ENCODE measurements around the gene PTMA.

PTMA gene

DNA sequence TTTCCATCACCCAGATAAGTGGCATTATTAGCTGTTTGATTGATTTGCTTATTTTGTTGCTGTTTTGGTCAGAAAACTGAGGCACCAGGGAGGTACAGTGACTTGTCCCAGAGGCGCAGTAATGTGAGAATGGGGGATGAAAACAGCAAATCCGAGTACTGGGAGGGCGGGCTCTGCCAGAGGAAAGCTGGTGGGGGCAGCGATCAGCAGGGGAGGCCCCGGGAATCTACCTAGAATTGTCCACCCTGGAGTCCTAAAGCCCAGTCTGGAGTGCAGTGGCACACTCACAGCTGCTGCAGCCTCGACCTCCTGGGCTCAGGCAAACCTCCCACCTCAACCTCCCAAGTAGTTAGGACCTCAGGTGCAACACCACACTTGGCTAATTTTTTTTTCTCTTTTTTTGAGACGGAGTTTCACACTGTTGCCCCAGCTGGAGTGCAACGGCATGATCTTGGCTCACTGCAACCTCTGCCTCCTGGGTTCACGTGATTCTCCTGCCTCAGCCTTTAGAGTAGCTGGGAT lies 17.0 kb upstream of the PTMA start:
- TF ChIP-seq, protein P1, sequence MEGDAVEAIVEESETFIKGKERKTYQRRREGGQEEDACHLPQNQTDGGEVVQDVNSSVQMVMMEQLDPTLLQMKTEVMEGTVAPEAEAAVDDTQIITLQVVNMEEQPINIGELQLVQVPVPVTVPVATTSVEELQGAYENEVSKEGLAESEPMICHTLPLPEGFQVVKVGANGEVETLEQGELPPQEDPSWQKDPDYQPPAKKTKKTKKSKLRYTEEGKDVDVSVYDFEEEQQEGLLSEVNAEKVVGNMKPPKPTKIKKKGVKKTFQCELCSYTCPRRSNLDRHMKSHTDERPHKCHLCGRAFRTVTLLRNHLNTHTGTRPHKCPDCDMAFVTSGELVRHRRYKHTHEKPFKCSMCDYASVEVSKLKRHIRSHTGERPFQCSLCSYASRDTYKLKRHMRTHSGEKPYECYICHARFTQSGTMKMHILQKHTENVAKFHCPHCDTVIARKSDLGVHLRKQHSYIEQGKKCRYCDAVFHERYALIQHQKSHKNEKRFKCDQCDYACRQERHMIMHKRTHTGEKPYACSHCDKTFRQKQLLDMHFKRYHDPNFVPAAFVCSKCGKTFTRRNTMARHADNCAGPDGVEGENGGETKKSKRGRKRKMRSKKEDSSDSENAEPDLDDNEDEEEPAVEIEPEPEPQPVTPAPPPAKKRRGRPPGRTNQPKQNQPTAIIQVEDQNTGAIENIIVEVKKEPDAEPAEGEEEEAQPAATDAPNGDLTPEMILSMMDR (IDR thresholded peaks at IDR 0.05; ENCODE audit: low read depth, low read length) = no peak
- H3K4me3 ChIP-seq (ENCODE audit: low read depth, low read length) = no peak overlapping the region

DNA sequence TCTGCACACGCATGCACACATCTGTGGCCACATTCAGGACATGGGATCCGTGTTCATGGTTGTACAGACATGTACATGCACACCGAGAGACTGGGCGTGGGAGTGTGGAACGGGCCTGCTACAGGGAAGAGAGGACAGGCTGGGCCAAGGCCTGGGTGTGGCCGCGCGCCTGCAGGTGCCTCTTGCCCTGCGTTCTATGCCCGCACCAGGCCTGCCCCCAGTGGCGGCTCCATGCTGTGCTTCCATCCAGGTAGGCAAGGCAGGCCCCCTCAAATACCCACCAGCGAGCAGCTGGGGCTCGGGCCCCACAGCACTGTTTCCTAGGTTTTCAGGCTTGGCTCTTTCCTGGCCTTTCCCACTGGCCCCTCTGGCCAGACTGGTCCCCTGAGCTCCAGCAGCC lies 15.5 kb upstream of the PTMA start:
- no peak overlapping the region for H3K4me3 ChIP-seq (ENCODE audit: low read depth, low read length)
- TF ChIP-seq, protein P1 (IDR thresholded peaks at IDR 0.05; ENCODE audit: low read depth, low read length) = no peak

DNA sequence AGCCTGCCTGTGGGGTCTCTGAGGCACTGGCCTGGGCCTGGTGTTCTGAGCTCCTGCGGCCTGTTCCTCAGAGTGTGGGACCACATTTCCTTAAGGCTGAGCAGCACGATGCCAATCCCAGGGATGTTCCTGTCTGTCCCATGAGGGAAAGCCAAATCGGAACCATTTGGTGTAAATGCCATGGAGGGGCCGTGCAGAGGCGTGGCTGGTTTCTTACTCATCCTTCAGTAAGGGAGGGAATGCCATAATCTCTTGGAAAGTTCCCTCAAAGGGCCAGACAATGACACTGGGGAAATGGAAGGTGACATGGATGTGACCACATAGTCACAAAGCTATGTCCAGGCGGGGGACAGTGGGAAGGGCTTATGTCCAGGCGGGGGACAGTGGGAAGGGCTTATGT lies 14.4 kb upstream of the PTMA start:
- TF ChIP-seq, protein P1 (IDR thresholded peaks at IDR 0.05; ENCODE audit: low read depth, low read length) = no peak
- H3K4me3 ChIP-seq (ENCODE audit: low read depth, low read length) = no peak overlapping the region

DNA sequence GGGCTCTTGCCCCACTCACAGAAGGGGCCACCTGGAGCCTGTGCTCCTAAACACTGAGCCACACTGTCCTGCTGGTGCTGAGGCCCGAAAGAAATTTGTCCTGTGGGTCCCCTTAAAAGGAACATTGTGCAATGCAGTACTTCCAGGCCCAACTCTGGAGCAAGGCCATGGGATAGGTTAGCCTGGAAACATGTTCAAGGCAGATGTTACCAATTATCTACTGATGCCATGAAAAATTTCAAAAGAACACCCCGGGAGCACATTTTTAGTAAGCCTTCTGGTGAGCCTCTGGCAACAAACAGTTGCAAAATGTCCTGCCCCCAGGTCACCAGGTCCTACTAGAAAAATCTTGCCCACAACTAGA lies 12.3 kb upstream of the PTMA start:
- no peak overlapping the region for H3K4me3 ChIP-seq (ENCODE audit: low read depth, low read length)
- TF ChIP-seq, protein P1 (IDR thresholded peaks at IDR 0.05; ENCODE audit: low read depth, low read length) = no peak

DNA sequence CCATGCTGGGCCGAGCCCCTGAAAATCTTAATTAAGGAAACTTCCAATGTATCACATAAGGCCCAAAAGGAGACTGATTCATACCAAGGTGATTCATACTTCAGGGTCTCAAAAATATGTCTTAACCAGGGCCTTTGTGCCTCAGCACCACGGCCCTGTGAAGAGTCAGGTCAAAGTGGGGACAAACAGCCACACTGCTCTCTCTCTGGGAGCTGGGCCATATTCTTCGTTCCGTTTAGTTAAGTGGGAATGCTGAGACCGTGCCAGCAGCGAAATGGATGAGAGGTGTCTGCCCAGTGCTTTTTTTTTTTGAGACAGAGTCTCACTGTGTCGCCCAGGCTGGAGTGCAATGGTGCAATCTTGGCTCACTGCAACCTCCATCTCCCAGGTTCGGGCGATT lies 9.3 kb upstream of the PTMA start:
- H3K4me3 ChIP-seq (ENCODE audit: low read depth, low read length) = no peak overlapping the region
- TF ChIP-seq, protein P1 (IDR thresholded peaks at IDR 0.05; ENCODE audit: low read depth, low read length) = no peak

DNA sequence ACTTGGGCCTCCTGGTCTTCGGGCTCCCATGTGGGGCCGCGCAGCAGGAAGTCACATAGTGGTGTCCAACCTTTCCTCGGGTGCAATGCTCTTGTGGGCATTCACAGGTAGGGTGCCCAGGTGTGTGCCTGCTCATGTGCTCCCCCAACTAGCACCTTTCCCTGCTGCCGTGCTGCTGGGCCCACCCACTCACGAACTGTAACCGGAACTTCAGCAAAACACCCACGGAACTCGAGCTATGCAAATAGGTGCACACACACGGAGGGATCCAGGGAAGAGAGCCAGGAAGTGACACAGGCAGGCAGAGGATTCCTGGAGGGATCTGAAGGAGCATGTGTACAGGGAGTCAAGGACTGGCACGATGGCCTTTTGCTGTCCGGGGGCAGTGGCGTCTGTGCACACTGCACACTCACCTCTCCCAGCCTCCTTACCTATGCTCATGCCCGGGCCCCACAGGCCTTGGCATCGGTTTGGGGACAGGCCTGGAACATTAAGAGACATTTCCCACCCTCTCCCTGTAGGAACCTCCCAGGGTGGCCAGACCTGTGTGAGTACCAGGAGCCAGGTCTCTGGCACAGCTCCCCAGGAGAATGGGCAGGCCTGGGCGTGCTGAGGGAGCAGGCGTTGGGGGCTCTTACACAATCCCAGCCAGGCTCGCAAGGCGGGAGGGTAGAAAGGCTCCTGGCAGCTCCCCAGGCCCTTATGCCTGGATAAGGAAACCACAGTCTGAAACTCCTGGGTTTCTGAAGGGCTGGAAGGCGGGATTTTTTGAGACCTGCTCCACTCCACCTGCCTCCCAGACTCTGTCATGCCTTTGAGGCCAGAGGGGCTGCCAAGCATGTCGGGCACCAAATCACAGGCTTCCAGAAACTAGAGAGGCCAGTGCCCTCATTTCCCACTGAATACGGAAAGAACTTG lies 6.6 kb upstream of the PTMA start:
- TF ChIP-seq, protein P1 (IDR thresholded peaks at IDR 0.05; ENCODE audit: low read depth, low read length) = no peak
- no peak overlapping the region for H3K4me3 ChIP-seq (ENCODE audit: low read depth, low read length)

DNA sequence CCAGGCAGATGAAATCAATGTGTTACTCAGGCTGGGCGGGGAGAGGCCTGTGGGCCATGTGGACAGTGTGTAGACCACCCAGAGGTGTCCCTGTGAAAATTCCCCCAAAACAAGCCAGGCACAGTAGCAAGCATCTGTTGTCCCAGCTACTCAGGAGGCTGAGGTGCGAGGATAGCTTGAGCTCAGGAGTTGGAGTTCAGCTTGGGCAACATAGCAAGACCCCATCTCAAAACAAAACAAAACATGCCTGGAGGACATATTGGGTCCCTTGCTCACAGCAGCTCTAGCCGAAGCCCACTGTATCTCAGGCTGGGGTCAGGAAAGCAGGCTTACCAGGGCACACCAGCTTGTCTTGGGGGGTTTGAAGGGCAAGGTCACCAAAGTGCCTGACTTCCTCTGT lies 4.3 kb upstream of the PTMA start:
- H3K4me3 ChIP-seq (ENCODE audit: low read depth, low read length) = no peak overlapping the region
- TF ChIP-seq, protein P1 (IDR thresholded peaks at IDR 0.05; ENCODE audit: low read depth, low read length) = no peak
